ENCODE data around the gene BASP1. TPM values are rescaled to one million over a fixed set of nuclear protein-coding genes. Genes with fewer than 3 reads are reported as not detected.
A peak's percentile ranks its signal among the peaks of the same experiment; 100 is the strongest.
"Not testable (repeated sequence)": the region's sequence is repeated elsewhere in the genome, so short reads cannot be mapped to it uniquely, and the experiment has no call there.

Gene BASP1
- total RNA-seq, 1 donor from 2014 or later: 4.9 TPM

DNA sequence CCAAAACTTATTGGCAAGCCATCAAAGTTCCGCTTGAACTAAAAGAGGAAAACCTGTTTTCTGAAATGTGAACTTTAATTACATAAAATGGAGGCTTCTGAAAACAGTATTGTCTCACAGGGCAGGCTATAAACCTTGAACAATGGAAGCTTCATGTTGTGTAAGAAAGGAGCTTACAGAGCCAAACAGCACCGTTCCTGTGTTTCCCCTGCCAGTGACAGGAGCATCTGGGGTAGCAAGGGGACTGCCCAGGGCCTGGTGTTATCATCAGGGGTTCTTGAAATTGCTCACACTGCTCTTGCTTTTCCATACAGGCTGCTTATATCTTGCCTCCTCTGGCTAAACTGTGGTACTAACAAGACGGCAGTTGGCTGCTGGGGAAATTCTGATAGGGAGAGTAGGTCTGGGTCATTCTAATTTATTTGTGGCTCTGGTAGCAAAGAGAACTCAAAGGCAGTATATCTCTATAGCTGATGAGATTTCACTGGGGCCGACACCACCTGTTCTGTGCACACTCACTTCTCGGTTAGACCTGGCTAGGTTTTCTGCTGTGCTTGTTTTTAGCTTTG is 40.4 kb downstream of the BASP1 start:
- ATAC-seq: no peak

- no peak for ATAC-seq
These were observed 41.0 kb downstream of the BASP1 start for GRCh38 chr5:17258431-17258830.

DNA sequence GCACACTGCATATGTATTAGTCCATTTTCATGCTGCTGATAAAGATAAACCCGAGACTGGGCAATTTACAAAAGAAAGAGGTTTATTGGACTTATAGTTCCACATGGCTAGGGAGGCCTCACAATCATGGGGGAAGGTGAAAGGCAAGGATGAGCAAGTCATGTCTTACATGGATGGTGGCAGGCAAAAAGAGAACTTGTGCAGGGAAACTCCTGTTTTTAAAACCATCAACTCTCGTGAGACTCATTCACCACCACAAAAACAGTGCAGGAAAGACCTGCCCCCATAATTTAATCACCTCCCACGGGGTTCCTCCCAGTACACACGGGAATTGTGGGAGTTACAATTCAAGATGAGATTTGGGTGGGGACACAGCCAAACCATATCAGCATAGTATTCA is 41.6 kb downstream of the BASP1 start:
- not testable (repeated sequence) for ATAC-seq

DNA sequence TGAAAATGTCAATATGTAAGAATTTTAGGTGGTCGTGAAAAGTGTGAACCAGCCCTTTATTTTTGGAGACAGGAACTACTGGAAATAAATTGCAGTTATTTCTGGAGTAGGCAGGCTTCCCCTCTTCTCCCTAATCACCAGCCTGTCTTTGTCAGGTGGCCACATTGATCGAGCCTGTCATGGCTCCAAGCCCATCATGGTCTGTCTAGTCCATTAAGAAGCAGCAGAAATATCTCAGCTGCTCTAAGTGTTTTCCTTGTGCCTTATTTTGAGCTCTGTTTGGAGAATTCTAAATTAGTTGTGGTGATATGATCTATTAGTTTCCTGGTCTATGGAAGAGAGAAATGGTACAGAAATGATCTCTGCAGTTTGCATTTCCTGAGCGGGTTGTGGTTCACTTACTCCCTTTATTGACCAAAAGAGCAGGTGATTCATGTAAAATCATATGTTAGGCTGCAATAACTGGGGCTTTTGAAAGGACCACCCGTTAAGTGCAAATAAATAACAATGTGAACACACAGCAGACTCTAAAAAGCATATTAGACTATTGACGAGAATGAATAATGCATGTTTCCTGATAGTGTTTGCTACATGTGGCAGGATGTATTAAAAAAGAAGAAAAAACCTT is 42.3 kb downstream of the BASP1 start:
- ATAC-seq: no peak

DNA sequence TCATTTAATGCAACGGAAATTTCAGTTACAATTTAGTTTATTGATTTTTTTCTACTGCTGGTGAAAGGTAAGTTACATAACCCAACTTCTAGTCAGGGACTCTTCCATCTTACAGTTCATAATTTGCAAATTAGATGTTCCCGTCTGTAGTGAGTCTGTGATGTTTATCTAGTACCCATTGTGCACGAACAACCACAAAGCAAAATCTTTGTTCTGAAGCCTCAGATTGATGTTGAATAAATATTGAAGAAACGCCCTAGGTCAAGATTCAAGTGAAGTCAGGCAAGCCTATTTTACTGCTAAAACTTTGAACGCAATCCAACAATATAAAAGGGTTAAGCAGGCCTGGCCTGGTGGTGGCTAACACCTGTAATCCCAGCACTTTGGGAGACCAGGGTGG is 43.1 kb downstream of the BASP1 start:
- ATAC-seq: no peak

DNA sequence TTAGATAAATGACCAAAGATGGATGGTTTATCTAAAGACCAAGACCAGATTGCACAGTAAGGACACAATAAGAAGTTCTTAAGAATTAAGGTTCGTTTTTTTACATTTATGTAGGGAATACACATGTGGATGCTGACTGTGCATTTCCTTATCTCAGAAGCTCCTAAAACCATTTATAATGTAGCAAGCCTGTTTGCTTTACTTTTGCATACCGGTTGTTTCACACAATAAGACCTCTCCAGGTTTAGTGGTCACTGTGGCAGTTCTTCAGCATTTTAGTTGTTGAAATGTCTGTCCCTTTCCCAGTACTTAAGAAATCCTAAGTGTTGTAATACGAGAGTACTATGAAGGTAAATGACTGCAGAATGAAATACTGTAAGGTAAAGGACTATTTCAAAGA is 43.6 kb downstream of the BASP1 start:
- no peak for ATAC-seq

DNA sequence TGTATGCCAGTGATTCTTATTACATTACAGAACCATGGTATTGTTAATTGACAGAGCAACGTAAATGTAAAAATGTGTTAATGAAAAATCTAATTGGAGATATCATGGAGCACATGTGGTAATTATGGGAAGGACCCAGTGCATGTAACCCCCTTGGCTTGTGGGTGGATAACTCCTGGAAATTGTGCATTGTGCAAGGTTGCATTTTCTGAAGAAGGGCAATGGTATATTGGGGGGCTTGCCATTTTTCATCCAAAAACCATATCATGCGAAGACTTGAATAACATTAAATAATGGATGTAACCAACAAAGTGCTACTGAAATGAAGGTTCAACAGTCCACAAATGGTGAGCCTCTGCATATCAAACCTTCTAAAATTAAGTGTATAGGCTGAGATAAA is 47.6 kb downstream of the BASP1 start:
- ATAC-seq: no peak

- ATAC-seq: no peak
These were observed 49.7 kb downstream of the BASP1 start for GRCh38 chr5:17267106-17267505.

DNA sequence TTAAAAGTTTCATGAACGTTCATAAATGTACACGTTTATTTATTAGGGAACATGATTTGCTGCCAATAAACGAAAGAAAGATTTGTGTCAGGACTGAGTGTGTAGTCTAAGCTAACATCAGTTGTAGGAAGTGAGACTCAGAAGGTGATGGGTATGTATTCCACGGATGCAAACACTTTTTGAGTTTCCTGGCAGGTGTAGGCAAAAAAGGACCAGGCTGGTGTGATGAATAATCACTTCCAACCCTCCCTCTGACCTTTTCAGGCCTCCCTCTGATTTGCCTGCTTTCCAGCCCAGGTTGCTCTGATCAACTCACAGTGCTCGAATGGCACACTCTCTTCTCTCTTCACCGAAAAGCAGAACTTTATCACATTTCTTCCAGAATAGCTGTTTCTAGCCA is 51.8 kb downstream of the BASP1 start:
- ATAC-seq: no peak

- no peak for ATAC-seq
These were observed 54.7 kb downstream of the BASP1 start for GRCh38 chr5:17272111-17272510.

GRCh38 chr5:17275289-17276158 is 58.1 kb downstream of the BASP1 start:
- ATAC-seq: no peak

DNA sequence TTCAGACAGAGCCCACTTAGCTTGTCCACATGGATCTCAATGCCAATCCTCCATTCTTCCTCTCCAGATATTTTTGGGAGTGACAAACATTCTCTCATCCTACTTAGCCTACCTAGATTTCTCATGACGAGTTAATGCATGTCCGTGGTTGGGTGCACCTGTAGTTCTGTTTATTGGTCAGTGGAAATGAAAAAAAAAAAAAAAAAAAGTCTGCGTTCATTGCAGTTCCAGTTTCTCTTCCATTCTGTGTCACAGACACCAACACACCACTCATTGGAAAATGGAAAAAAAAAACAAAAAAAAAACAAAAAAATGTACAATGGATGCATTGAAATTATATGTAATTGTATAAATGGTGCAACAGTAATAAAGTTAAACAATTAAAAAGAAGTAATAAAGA is 59.0 kb downstream of the BASP1 start:
- no peak for ATAC-seq

- peak; percentile 27 for ATAC-seq
These were observed 60.5 kb downstream of the BASP1 start for GRCh38 chr5:17277907-17278306.

DNA sequence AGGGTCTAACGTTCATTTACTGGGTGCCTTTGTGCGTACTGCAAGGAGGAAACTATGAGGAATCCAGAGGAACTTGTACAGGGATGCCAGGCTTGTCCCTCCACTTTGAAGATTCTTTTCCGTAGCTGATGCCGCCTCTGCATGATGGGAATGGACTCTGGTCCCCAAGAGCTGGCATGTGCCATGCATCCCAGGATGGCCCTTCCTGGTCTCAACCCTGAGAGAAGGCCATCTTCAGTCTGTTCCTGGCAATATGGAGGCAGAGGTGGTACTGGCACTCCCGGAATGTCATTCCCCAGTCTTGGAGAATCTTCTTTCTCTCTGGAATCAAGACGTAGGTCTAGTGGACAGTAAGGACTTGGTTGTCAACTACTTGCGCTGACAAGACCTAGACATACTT is 61.5 kb downstream of the BASP1 start:
- no peak for ATAC-seq

- no peak for ATAC-seq
These were observed 62.1 kb downstream of the BASP1 start for GRCh38 chr5:17279487-17279886.

- peak; percentile 62 for ATAC-seq
These were observed 65.1 kb downstream of the BASP1 start for GRCh38 chr5:17282283-17283120.

GRCh38 chr5:17283121-17283415 is 65.6 kb downstream of the BASP1 start:
- ATAC-seq: no peak

GRCh38 chr5:17287501-17288155 is 70.2 kb downstream of the BASP1 start:
- no peak for ATAC-seq

- ATAC-seq: no peak
These were observed 71.1 kb downstream of the BASP1 start for GRCh38 chr5:17288570-17288969.

DNA sequence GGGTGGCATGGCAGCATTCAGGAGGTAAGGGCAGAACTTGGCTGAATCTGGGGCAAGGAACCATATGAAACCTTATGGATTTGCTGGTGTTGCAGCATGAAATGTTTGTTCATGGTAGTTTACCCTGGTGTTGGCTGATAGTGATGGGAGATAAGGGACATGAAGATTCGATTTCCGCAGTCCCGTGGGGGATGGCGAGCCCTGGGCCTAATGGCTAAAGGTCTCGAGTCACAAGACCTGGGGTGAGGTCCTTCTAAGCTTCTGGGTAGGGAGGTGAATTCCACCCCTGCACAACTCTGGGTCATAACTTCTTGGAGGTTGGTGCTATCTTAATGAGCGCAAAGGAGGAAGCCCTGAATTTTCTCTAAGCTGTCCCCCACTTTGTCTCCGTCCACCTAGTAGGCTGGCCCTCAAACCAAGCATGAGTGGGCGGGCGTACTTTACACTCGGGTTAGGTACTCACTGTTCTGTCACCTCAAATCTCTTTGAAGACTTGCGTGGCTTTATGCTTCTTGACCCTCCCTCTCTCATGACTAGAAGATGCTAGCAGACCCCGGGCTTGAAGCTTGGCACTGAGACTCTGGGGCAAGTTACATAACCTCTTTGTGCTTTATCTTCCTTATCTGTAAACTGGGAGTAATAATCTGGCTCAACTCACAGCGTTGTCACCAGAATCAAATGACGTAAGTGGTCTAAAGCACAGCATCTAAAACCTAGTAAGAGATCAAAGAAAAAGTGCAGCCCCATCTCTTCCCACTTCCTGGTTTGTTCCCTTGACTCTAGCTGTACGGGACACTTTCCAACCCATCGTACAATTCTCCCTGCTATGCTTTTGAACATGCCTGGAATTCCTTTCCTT is 72.5 kb downstream of the BASP1 start:
- ATAC-seq: no peak

GRCh38 chr5:17290540-17290974 is 73.1 kb downstream of the BASP1 start:
- no peak for ATAC-seq

All from esophagus mucosa (tissue), 1 donor.